RCC 7860 (cell line): Measurements from ENCODE around the gene C5orf47.

Experiments used
- DNase-seq: peaks from one replicate; pipeline ENCODE4 v3.0.0-alpha.2; 2015; ENCODE audit warnings: low spot score
- FAIRE-seq: peaks from 2 replicates; lab custom pipeline; 2012; peaks lifted over from hg19 to GRCh38; lab: Jason Lieb, UNC

The C5orf47 gene

GRCh38 chr5:173969167-173970049 is 19.6 kb upstream of the C5orf47 start:
- peak; percentile 11 for DNase-seq
- no peak for FAIRE-seq

- DNase-seq: no peak
- no peak for FAIRE-seq
Observed at GRCh38 chr5:173970878-173971650, 17.9 kb upstream of the C5orf47 start.

GRCh38 chr5:173971681-173972345 is 17.2 kb upstream of the C5orf47 start:
- DNase-seq: no peak
- no peak for FAIRE-seq

- no peak for FAIRE-seq
- no peak for DNase-seq
Observed at GRCh38 chr5:173972607-173972924, 16.4 kb upstream of the C5orf47 start.

GRCh38 chr5:173972925-173973615 is 15.9 kb upstream of the C5orf47 start:
- FAIRE-seq (no peak), DNase-seq (peak; percentile 32)

- DNase-seq: no peak
- no peak for FAIRE-seq
Observed at GRCh38 chr5:173973616-173973969, 15.4 kb upstream of the C5orf47 start.

GRCh38 chr5:173974688-173975239 is 14.2 kb upstream of the C5orf47 start:
- DNase-seq: no peak

GRCh38 chr5:173981185-173981761 is 7.7 kb upstream of the C5orf47 start:
- no peak for FAIRE-seq
- no peak for DNase-seq

More at GRCh38 chr5:173974688-173975239, 14.2 kb upstream of the C5orf47 start:
- FAIRE-seq: no peak

- FAIRE-seq (no peak), DNase-seq (no peak)
Observed at GRCh38 chr5:173984218-173984617, 4.8 kb upstream of the C5orf47 start.

- DNase-seq (no peak), FAIRE-seq (no peak)
Observed at GRCh38 chr5:173989432-173990082, 587 bp downstream of the C5orf47 start.

GRCh38 chr5:173997331-173997730 is 8.4 kb downstream of the C5orf47 start:
- FAIRE-seq: no peak
- DNase-seq: no peak

- FAIRE-seq (no peak), DNase-seq (no peak)
Observed at GRCh38 chr5:173998531-173998930, 9.6 kb downstream of the C5orf47 start.

GRCh38 chr5:174000076-174000475 is 11.1 kb downstream of the C5orf47 start:
- DNase-seq: no peak
- FAIRE-seq: no peak

GRCh38 chr5:174003795-174004194 is 14.8 kb downstream of the C5orf47 start:
- no peak for DNase-seq
- FAIRE-seq: no peak

GRCh38 chr5:174008922-174009321 is 20.0 kb downstream of the C5orf47 start:
- DNase-seq (no peak), FAIRE-seq (no peak)

- no peak for DNase-seq
- FAIRE-seq: no peak
Observed at GRCh38 chr5:174010365-174010764, 21.4 kb downstream of the C5orf47 start.

GRCh38 chr5:174011441-174011840 is 22.5 kb downstream of the C5orf47 start:
- FAIRE-seq (no peak), DNase-seq (no peak)

GRCh38 chr5:174020069-174020927 is 31.3 kb downstream of the C5orf47 start:
- DNase-seq (peak; percentile 29), FAIRE-seq (peak; percentile 39)

- FAIRE-seq (no peak), DNase-seq (no peak)
Observed at GRCh38 chr5:174020928-174021304, 31.9 kb downstream of the C5orf47 start.
